Measurements from ENCODE around the gene HNF1A.

HNF1A gene

GRCh38 chr12:121015825-121016766 is 37.8 kb downstream of the HNF1A start, which contains the start of gene C12orf43:
C12orf43 (minus strand) TSS chr12:121016487; CDS start chr12:121016474, 13 bp downstream.
- DNase-seq (ENCODE audit: low read depth in 1 of 2, low spot score in 1 of 2): peak; percentile 83 to 95
- H3K27me3 ChIP-seq (ENCODE audit: insufficient read depth, poor library complexity, severe bottlenecking): no peaks in the 10 kb centered on the region
- TF ChIP-seq SPI1 (IDR thresholded peaks at IDR 0.05; ENCODE audit: borderline replicate concordance, low read depth): no peak
- peak; percentile 80; the same call in 1 of the 2 replicates for TF ChIP-seq POLR2AphosphoS5 (IDR thresholded peaks at IDR 0.05; ENCODE audit: low read depth)
- peak within 1 kb of the TSS; percentile 99 for H3K4me3 ChIP-seq (replicated peaks; ENCODE audit: insufficient read depth, low read length)
- H3K27ac ChIP-seq (replicated peaks): peak within 1 kb of the TSS; percentile 70

- TF ChIP-seq SPI1 (IDR thresholded peaks at IDR 0.05; ENCODE audit: borderline replicate concordance, low read depth): no peak
- TF ChIP-seq CTCF (IDR thresholded peaks at IDR 0.05; ENCODE audit: insufficient read depth, low read length): no peak
- no peak for TF ChIP-seq GABPA (IDR thresholded peaks at IDR 0.05; ENCODE audit: low read depth)
- TF ChIP-seq REST (IDR thresholded peaks at IDR 0.05; ENCODE audit: insufficient replicate concordance, low read depth): no peak
- TF ChIP-seq POLR2AphosphoS5 (IDR thresholded peaks at IDR 0.05; ENCODE audit: low read depth): no peak
- no peak overlapping the region for H3K4me3 ChIP-seq (replicated peaks; ENCODE audit: insufficient read depth, low read length)
- peak in 1 of 2 experiments; percentile 61 for DNase-seq (ENCODE audit: low read depth in 1 of 2, low spot score in 1 of 2)
- no peak overlapping the region for H3K27ac ChIP-seq (replicated peaks)
- H3K27me3 ChIP-seq (ENCODE audit: insufficient read depth, poor library complexity, severe bottlenecking): no peaks in the 10 kb centered on the region
Measured at GRCh38 chr12:121017966-121018491, 39.7 kb downstream of the HNF1A start.

- TF ChIP-seq REST (IDR thresholded peaks at IDR 0.05; ENCODE audit: insufficient replicate concordance, low read depth) (no peak), POLR2AphosphoS5 (IDR thresholded peaks at IDR 0.05; ENCODE audit: low read depth) (no peak), SPI1 (IDR thresholded peaks at IDR 0.05; ENCODE audit: borderline replicate concordance, low read depth) (no peak), GABPA (IDR thresholded peaks at IDR 0.05; ENCODE audit: low read depth) (no peak), CTCF (IDR thresholded peaks at IDR 0.05; ENCODE audit: insufficient read depth, low read length) (no peak)
- no peak overlapping the region for H3K4me3 ChIP-seq (replicated peaks; ENCODE audit: insufficient read depth, low read length)
- no peak for DNase-seq (ENCODE audit: low read depth in 1 of 2, low spot score in 1 of 2)
- no peaks in the 10 kb centered on the region for H3K27me3 ChIP-seq (ENCODE audit: insufficient read depth, poor library complexity, severe bottlenecking)
- no peak overlapping the region for H3K27ac ChIP-seq (replicated peaks)
Measured at GRCh38 chr12:121018860-121019617, 40.7 kb downstream of the HNF1A start.

GRCh38 chr12:121021754-121022153 is 43.4 kb downstream of the HNF1A start:
- H3K27ac ChIP-seq (replicated peaks): no peak overlapping the region
- H3K27me3 ChIP-seq (ENCODE audit: insufficient read depth, poor library complexity, severe bottlenecking): no peaks in the 10 kb centered on the region
- DNase-seq (ENCODE audit: low read depth in 1 of 2, low spot score in 1 of 2): no peak
- H3K4me3 ChIP-seq (replicated peaks; ENCODE audit: insufficient read depth, low read length): no peak overlapping the region
- TF ChIP-seq SPI1 (IDR thresholded peaks at IDR 0.05; ENCODE audit: borderline replicate concordance, low read depth) (no peak), REST (IDR thresholded peaks at IDR 0.05; ENCODE audit: insufficient replicate concordance, low read depth) (no peak), GABPA (IDR thresholded peaks at IDR 0.05; ENCODE audit: low read depth) (no peak), CTCF (IDR thresholded peaks at IDR 0.05; ENCODE audit: insufficient read depth, low read length) (no peak), POLR2AphosphoS5 (IDR thresholded peaks at IDR 0.05; ENCODE audit: low read depth) (no peak)

All from HL-60 (cell line).